Neural crest cell (in vitro differentiated cells): Measurements from ENCODE around the gene CCDC7. TPM values are rescaled to one million over a fixed set of nuclear protein-coding genes. Genes with fewer than 3 reads are reported as not detected.
"Not testable (repeated sequence)": the region's sequence is repeated elsewhere in the genome, so short reads cannot be mapped to it uniquely, and the experiment has no call there.

Experiments
- DNase-seq: peaks from one replicate; pipeline ENCODE4 v3.0.0; 2021; ENCODE audit warnings: low read depth, mixed read lengths, low spot score
- H3K27ac Mint-ChIP-seq: one replicate; pipeline ENCODE4 v1.8.0; 2021; ENCODE audit warnings: mild to moderate bottlenecking, mixed read lengths; ENCODE audit not compliant: unreplicated experiment
- H3K27me3 Mint-ChIP-seq: 2 replicates; pipeline ENCODE4 v1.8.0; 2021; ENCODE audit warnings: low read depth, mild to moderate bottlenecking, mixed read lengths
- H3K36me3 Mint-ChIP-seq: 2 replicates; pipeline ENCODE4 v1.8.0; 2021; ENCODE audit warnings: low read depth, mild to moderate bottlenecking, mixed read lengths
- H3K4me1 Mint-ChIP-seq: 2 replicates; pipeline ENCODE4 v1.8.0; 2021; ENCODE audit warnings: mixed read lengths
- H3K4me3 Mint-ChIP-seq: one replicate; pipeline ENCODE4 v1.8.0; 2021; ENCODE audit warnings: mild to moderate bottlenecking, mixed read lengths
- H3K9me3 Mint-ChIP-seq: 2 replicates; pipeline ENCODE4 v1.8.0; 2021; ENCODE audit warnings: mixed read lengths
- total RNA-seq: library from RNA; stranded (reverse); gene quantifications from 2 replicates; pipeline ENCODE4 v1.2.1, GENCODE V29; 2021
- TF ChIP-seq, protein P1 (sequence below): fragments of 200-600 bp; sonication (generic); conservative IDR thresholded peaks from 2 replicates; pipeline ENCODE4 v1.5.0; 2021; ENCODE audit warnings: antibody characterized with exemption, mild to moderate bottlenecking

Gene CCDC7
- total RNA-seq, 1 donor from 2014 or later: 5.2 TPM

DNA sequence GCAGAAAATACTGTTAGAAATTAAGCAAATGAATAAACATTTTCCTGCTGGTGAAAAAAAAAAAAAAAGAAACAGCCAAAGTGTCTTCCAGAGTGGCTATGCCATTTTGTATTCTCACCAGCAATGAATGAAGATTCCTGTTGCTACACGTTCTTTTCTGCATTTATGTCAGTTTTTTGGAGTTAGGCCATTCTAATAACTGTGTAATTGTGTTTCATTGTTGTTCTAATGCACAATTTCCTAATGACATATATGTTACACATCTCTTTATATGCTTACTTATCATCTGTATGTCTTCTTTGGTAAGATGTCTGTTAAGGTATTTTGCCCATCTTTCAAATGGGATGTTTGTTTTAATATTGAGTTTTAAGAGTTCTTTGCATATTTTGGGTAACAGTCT lies 298.4 kb downstream of the CCDC7 start:
- DNase-seq: no peak
- no peak overlapping the region for H3K4me3 Mint-ChIP-seq
- TF ChIP-seq, protein P1, sequence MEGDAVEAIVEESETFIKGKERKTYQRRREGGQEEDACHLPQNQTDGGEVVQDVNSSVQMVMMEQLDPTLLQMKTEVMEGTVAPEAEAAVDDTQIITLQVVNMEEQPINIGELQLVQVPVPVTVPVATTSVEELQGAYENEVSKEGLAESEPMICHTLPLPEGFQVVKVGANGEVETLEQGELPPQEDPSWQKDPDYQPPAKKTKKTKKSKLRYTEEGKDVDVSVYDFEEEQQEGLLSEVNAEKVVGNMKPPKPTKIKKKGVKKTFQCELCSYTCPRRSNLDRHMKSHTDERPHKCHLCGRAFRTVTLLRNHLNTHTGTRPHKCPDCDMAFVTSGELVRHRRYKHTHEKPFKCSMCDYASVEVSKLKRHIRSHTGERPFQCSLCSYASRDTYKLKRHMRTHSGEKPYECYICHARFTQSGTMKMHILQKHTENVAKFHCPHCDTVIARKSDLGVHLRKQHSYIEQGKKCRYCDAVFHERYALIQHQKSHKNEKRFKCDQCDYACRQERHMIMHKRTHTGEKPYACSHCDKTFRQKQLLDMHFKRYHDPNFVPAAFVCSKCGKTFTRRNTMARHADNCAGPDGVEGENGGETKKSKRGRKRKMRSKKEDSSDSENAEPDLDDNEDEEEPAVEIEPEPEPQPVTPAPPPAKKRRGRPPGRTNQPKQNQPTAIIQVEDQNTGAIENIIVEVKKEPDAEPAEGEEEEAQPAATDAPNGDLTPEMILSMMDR: no peak
- peaks cover 17% of the 10 kb centered on the region for H3K9me3 Mint-ChIP-seq
- H3K4me1 Mint-ChIP-seq: no peaks in the 10 kb centered on the region
- no peak overlapping the region for H3K27ac Mint-ChIP-seq
- H3K36me3 Mint-ChIP-seq: peaks cover 9% of the 10 kb centered on the region
- no peaks in the 10 kb centered on the region for H3K27me3 Mint-ChIP-seq

DNA sequence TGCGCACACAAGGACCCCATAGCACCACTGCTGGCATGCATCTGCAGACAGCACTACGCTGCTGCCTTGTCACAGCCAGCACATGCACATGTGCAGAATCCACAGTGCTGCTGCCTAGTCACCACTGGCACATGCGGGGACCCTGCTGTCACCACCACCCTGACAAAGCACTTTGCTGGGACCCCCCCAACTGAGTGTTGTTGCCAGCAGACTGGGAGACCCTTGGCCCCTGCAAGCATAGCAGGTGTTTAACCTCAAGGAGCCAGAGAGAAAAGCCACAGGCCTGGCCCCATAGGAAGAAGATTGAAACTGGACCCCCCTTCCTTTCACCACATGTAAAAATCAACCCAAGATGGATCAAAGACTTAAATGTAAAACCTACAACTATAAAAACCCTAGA lies 300.9 kb downstream of the CCDC7 start:
- Mint-ChIP-seq H3K36me3 (peaks cover 9% of the 10 kb centered on the region), H3K27me3 (no peaks in the 10 kb centered on the region), H3K27ac (no peak overlapping the region), H3K4me3 (no peak overlapping the region), H3K4me1 (no peaks in the 10 kb centered on the region), H3K9me3 (peaks cover 17% of the 10 kb centered on the region)
- no peak for DNase-seq
- TF ChIP-seq, protein P1: no peak

DNA sequence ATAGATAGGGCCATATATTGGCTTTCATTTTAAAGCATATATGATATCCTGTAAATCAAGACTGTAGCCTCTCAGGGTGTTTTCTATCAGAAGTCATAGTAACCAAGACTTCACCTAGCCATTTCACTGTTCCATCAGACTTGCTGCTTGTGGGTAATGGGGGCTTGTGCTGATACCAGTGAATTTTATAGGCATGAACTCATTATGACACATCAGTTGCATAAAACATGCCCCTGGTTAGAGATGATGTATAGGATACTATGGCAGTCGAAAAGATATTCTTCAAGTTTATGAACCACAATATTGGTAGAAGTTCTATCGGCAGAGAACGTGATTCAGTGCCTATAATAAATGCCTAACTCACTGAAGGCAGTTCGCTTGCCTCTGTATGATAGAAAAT lies 305.6 kb downstream of the CCDC7 start:
- H3K4me3 Mint-ChIP-seq: no peak overlapping the region
- peaks cover 11% of the 10 kb centered on the region for H3K36me3 Mint-ChIP-seq
- no peaks in the 10 kb centered on the region for H3K27me3 Mint-ChIP-seq
- H3K9me3 Mint-ChIP-seq: peaks cover 19% of the 10 kb centered on the region
- DNase-seq: no peak
- TF ChIP-seq, protein P1: no peak
- no peaks in the 10 kb centered on the region for H3K4me1 Mint-ChIP-seq
- H3K27ac Mint-ChIP-seq: no peak overlapping the region

DNA sequence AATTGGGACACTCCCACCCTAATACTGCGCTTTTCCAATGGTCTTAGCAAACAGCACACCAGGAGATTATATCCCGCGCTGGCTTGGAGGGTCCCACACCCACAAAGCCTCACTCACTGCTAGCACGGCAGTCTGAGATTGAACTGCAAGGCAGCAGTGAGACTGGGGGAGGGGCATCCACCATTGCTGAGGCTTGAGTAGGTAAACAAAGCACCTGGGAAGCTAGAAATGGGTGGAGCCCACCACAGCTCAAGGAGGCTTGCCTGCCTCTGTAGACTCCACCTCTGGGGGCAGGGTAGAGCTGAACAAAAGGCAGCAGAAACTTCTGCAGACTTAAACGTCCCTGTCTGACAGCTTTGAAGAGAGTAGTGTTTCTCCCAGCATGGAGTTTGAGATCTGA lies 309.0 kb downstream of the CCDC7 start:
- not testable (repeated sequence) for H3K27ac Mint-ChIP-seq, DNase-seq, H3K4me1 Mint-ChIP-seq, H3K9me3 Mint-ChIP-seq, H3K4me3 Mint-ChIP-seq, H3K27me3 Mint-ChIP-seq
- H3K36me3 Mint-ChIP-seq: peaks cover 18% of the 10 kb centered on the region

DNA sequence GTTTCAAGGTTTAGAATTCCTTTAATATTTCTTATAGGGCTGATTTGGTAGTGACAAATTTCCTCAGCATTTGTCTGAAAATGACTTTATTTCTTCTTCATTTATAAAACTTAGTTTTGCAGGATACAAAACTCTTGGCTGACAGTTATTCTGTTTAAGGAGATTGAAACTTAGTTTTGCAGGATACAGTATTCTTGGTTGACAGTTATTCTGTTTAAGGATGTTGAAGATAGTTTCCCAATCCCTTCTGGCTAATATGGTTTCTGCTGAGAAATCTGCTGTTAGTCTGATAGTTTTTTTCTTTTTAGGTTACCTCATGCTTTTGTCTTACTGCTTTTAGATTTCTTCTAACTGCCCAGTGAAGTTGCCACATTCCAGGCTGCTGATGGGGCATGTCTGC lies 325.3 kb downstream of the CCDC7 start:
- TF ChIP-seq, protein P1: no peak
- Mint-ChIP-seq H3K27me3 (no peaks in the 10 kb centered on the region), H3K36me3 (peaks cover 10% of the 10 kb centered on the region), H3K4me1 (no peaks in the 10 kb centered on the region), H3K9me3 (peaks cover 16% of the 10 kb centered on the region), H3K4me3 (no peak overlapping the region), H3K27ac (no peak overlapping the region)
- DNase-seq: no peak

DNA sequence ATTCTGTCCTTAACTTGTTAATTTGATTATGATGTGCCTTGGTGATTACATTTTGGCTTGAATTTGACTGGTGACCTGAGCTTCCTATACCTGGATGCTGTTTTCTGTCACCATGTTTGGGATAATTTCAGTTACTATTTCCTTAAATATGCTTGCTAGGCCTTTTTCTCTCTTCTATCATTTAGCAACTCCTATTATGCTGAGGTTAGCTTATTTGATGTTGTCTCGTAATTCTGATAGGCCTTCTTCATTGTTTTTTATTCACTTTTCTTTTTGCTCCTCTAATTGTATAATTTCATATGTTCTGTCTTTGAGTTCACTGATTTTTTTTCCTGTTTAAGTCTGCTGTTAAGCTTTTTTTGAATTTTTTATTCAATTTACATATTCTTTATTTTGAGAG lies 327.2 kb downstream of the CCDC7 start:
- Mint-ChIP-seq H3K9me3 (peaks cover 16% of the 10 kb centered on the region), H3K27ac (no peak overlapping the region), H3K27me3 (no peaks in the 10 kb centered on the region), H3K36me3 (peaks cover 10% of the 10 kb centered on the region), H3K4me1 (no peaks in the 10 kb centered on the region), H3K4me3 (no peak overlapping the region)
- DNase-seq: no peak
- TF ChIP-seq, protein P1: no peak
